ENCODE results near the gene MYO1F.
"Not testable (repeated sequence)": the region's sequence is repeated elsewhere in the genome, so short reads cannot be mapped to it uniquely, and the experiment has no call there.

MYO1F gene

GRCh38 chr19:8577247-8577646 is at the start of gene MYO1F:
TSS of gene MYO1F (minus strand) at chr19:8577442. CDS start at chr19:8577309, 133 bp downstream.
- no peak for DNase-seq (ENCODE audit: low read depth)

DNA sequence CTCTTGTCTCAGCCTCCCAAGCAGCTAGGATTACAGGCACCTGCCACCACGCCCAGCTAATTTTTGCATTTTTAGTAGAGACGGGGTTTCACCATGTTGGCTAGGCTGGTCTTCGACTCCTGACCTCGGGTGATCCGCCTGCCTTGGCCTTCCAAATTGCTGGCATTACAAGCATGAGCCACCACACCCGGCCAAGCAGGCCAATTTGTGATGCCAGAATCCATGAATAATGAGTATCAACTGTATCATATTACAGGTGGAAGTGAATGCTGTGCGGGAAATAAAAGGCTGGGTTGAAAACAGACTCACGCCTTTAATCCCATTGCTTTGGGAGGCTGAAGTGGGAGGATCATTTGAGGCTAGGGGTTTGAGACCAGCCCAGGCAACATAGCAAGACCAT is 49.6 kb upstream of the MYO1F start:
- no peak for DNase-seq (ENCODE audit: low read depth)

- DNase-seq (ENCODE audit: low read depth) = not testable (repeated sequence)
These were observed 45.6 kb upstream of the MYO1F start for GRCh38 chr19:8622886-8623285.

DNA sequence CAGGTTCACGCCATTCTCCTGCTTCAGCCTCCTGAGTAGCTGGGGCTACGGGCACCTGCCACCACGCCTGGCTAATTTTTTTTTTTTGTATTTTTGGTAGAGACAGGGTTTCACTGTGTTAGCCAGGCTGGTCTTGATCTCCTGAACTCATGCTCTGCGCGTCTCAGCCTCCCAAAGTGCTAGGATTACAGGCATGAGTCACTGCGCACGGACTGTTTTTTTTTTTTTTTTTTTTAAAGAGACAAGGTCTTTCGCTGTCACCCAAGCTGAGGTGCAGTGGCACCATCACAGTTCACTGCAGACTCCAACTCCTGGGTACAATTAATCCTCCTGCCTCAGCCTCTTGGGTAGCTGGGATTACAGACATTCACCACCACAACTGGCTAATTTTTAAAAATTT is 41.5 kb upstream of the MYO1F start:
- no peak for DNase-seq (ENCODE audit: low read depth)

- no peak for DNase-seq (ENCODE audit: low read depth)
These were observed 40.7 kb upstream of the MYO1F start for GRCh38 chr19:8617984-8618383.

GRCh38 chr19:8617325-8617724 is 40.1 kb upstream of the MYO1F start:
- not testable (repeated sequence) for DNase-seq (ENCODE audit: low read depth)

GRCh38 chr19:8616861-8617260 is 39.6 kb upstream of the MYO1F start:
- no peak for DNase-seq (ENCODE audit: low read depth)

DNA sequence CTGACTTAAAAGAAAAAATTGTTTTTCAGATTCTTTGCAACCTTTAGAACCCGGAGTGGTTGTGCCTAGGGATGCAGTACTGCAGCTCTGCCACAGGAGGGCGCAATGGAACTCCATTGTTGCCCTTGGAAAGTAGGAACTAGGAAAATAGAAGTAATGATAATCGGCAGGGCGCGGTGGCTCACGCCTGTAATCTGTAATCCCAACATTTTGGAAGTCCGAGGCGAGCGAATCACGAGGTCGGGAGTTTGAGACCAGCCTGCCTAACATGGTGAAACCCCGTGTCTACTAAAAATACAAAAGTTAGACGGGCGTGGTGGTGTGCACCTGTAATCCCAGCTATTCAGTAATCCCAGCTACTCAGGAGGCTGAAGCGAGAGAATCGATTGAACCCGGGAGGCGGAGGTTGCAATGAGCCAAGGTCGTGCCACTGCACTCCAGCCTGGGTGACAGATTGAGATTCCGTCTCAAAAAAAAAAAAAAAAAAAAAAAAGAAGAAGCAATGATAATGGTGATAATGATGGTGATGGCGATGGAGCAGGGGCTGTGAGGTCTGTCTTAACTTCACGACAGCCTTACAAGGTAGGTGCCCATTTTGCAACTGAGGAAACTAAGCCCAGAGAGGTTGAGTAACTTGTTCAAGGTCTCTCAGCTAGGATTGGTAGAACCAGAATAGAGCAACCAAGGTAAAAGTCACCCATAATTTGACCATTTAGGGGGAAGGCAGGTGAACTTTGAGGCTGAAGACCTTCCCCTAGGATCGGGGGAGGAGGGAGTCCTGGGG is 38.8 kb upstream of the MYO1F start:
- no peak for DNase-seq (ENCODE audit: low read depth)

DNA sequence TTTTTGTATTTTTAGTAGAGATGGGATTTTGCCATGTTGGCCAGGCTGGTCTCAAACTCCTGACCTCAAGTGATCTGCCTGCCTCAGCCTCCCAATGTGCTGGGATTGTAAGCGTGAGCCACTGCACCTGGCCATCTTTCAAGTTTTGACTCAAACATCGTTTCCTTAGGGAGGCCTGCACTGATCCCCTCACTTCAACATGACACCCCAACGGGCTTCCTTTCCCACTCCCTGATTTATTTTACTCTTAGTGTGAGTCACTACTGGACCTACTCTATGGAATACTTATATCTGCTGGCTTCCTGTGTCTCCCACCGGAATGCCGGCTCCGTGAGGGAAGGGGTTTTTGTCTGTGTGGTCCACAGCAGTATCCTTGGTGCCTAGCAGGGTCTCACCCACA is 37.8 kb upstream of the MYO1F start:
- DNase-seq (ENCODE audit: low read depth) = no peak

- no peak for DNase-seq (ENCODE audit: low read depth)
These were observed 37.2 kb upstream of the MYO1F start for GRCh38 chr19:8614455-8614854.

DNA sequence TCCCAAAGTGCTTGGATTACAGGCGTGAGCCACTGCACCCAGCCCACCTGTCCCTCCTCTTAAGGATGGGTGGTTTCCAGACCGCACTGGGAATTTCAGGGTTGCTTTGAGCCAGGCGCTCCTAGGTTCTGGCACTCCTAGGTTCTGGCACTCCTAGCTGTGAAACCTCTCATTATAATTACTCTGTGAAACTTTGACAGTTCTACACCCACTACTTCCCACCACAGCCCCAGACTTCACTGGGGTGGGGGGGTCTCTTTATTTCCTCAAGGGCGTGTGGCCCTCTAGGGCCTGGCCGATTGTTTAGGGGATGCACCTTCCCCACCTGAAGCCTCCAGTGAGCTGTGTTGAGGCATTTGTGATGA is 35.5 kb upstream of the MYO1F start:
- DNase-seq (ENCODE audit: low read depth) = no peak

GRCh38 chr19:8611877-8612806 is 34.9 kb upstream of the MYO1F start:
- no peak for DNase-seq (ENCODE audit: low read depth)

DNA sequence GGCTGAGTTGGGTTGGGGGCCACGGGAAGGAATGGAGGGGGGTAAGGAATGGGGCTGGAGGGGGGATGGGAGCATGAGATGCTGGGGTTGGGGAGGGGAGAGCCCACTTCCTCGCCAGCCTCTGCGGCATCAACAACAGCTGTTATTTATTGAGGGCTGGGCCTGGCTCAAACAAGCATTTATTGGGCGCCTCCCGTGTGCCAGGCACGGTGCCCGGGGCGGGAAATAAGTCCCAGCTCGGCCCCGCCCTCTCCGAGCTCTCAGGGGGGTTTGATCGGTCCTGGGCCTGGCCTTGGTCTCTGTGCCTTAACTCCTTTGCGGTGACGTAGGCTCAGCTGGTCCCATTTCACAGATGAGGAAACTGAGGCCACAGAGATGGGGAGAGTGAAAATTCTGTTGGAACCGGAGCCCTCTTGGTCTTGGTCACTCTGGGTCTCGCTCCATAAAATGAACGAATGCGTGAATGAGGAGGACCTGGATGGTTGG is 34.2 kb upstream of the MYO1F start:
- DNase-seq (ENCODE audit: low read depth) = no peak

- no peak for DNase-seq (ENCODE audit: low read depth)
These were observed 33.7 kb upstream of the MYO1F start for GRCh38 chr19:8610936-8611300.

- peak; percentile 36 for DNase-seq (ENCODE audit: low read depth)
These were observed 33.0 kb upstream of the MYO1F start, which contains the start of gene ADAMTS10 for GRCh38 chr19:8610041-8610935. TSS of gene ADAMTS10 (minus strand) at chr19:8610715. CDS start at chr19:8605710, 5,005 bp downstream.

GRCh38 chr19:8609279-8610040 is 32.2 kb upstream of the MYO1F start:
- DNase-seq (ENCODE audit: low read depth) = no peak

DNA sequence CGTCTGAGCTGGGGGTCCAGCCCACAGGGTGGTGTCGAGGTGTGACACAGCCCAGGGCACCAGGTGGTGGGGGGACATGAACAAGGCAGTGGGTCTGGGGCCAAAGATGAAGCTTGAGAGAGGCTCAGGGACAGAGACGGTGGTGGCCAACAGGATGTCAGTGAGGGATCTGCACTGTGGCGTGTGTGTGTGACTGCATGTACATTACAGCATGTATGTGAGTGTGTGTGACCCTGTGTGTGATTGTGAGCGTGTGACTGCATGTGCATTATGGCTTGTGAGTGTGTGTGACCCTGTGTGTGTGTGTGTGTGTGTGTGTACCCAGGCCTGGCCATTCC is 31.7 kb upstream of the MYO1F start:
- no peak for DNase-seq (ENCODE audit: low read depth)

DNA sequence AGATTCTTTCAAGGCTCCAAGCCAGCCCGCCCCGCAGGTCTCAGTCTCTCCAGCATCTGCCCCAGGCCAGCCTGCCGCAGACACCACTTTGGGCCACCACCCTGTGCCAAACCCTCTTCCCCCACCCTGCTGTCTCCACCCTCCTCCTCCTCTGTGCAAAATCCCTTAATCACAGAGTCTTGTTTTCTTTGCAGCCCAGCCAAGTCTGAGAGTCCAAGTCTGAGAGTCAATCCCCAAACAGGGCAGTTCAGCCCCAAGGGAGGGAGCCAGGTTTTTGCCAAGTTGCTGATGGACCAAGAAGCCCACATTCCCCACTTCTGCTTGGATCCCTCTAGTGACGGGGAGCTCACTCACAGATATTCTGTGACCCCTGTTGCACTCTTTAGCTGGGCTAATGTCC is 30.1 kb upstream of the MYO1F start:
- DNase-seq (ENCODE audit: low read depth) = no peak

DNA sequence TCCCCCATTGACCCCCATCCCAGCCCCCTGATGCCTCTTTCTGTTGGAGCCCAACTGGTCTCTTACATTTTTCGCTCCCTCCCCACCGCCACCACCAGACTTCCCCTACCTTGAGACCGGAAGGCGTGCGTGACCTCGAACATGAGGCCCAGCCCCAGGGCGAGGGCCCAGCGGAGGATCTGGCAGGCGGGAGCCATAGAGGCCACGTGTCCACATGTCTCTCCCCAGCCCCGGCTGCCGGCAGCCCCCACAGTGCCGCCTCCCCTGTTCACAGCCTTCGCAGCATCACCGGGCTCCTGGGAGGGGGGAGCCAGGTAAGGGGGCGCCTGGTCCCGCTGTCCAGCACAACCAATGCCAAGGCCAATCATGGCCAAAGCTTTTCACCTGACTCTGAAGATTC is 28.3 kb upstream of the MYO1F start:
- no peak for DNase-seq (ENCODE audit: low read depth)

DNA sequence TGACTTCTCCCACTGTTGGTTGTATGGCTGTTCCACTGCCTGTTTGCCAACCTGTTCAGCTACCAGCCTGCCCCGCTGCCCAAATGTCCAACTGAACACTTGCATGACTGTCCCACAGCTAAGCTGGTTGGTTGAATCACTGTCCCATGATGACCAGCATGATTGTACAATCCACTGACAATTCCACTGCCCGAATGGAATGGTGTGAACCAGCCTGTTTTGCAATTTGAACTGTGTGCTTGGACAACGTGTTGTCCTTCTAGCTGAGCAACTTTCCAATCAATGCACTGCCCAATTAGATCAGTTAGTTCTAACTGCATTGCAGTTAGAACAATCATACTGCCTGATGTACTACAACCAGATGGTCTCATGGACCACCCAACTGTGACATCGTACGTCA is 24.6 kb upstream of the MYO1F start:
- no peak for DNase-seq (ENCODE audit: low read depth)

DNA sequence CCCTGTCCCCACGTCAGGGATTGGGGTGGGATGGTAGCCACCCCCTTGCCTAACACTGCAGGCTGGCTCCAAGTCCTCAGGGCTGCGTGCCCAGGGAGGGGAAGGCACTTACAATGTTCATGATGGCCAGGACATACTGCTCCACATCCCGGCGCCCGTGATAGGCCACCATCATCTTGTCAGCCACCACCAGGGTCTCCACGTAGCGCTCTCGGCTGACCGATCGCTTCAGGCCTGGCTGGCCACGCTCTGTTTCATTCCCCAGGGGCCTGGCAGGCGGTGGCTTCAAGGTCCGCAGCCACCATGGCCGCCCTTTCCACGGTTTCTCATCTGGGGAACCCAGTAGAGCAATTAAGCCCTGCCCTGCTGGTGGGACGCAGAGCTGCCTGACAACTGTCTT is 23.6 kb upstream of the MYO1F start:
- DNase-seq (ENCODE audit: low read depth) = no peak
